Liver (tissue), 9 donors: ENCODE measurements around the gene SYTL3. TPM values are rescaled to one million over a fixed set of nuclear protein-coding genes. Genes with fewer than 3 reads are reported as not detected.

Source experiments
- DNase-seq: peaks from one replicate; pipeline ENCODE4 v3.0.0-alpha.2; 2017; ENCODE audit warnings: low spot score
- H3K27ac ChIP-seq, 2 donors: one replicate each; pipeline ENCODE4 v1.7.0; 2013; ENCODE audit warnings: inconsistent platforms in 2 of 2, low read length in 2 of 2, control low read depth in 1 of 2, low read depth in 1 of 2, mild to moderate bottlenecking in 1 of 2
- H3K27me3 ChIP-seq, 4 donors: one replicate each; pipeline versions ENCODE4 v1.6.1 to v1.7.0; 2013; ENCODE audit warnings: low read length in 3 of 4, inconsistent platforms in 1 of 4, mild to moderate bottlenecking in 1 of 4, moderate library complexity in 1 of 4; ENCODE audit not compliant: control insufficient read depth in 4 of 4, insufficient read depth in 4 of 4
- H3K36me3 ChIP-seq, 4 donors: one replicate each; pipeline versions ENCODE4 v1.6.1 to v1.7.0; 2013; ENCODE audit warnings: low read length in 3 of 4, mild to moderate bottlenecking in 3 of 4, low read depth in 1 of 4, moderate library complexity in 1 of 4; ENCODE audit not compliant: control insufficient read depth in 4 of 4, insufficient read depth in 3 of 4
- H3K4me1 ChIP-seq, 4 donors: one replicate each; pipeline versions ENCODE4 v1.6.1 to v1.7.0; 2013; ENCODE audit warnings: low read length in 3 of 4, mild to moderate bottlenecking in 3 of 4, moderate library complexity in 1 of 4; ENCODE audit not compliant: control insufficient read depth in 4 of 4, insufficient read depth in 4 of 4
- H3K4me3 ChIP-seq, 3 donors: one replicate each; pipeline versions ENCODE4 v1.6.1 to v1.7.0; 2013; ENCODE audit warnings: low read length in 3 of 3, control low read depth in 1 of 3, low read depth in 1 of 3, mild to moderate bottlenecking in 1 of 3
- H3K9ac ChIP-seq, 2 donors: one replicate each; pipeline ENCODE4 v1.7.0; 2013; ENCODE audit warnings: low read length in 2 of 2, mild to moderate bottlenecking in 2 of 2, moderate library complexity in 2 of 2, control low read depth in 1 of 2, low read depth in 1 of 2
- H3K9me3 ChIP-seq, 4 donors: one replicate each; pipeline versions ENCODE4 v1.6.1 to v1.7.0; 2013; ENCODE audit warnings: low read length in 3 of 4; ENCODE audit not compliant: control insufficient read depth in 4 of 4
- FOXA1 ChIP-seq: IDR thresholded peaks from 2 replicates; pipeline ENCODE4 v1.6.1; 2016; ENCODE audit warnings: antibody characterized with exemption
- FOXA2 ChIP-seq: IDR thresholded peaks from 2 replicates; pipeline ENCODE4 v1.6.1; 2016; ENCODE audit warnings: antibody characterized with exemption
- GABPA ChIP-seq, 2 donors: IDR thresholded peaks in 1 of 2; conservative IDR thresholded peaks in 1 of 2; 2 replicates each; pipeline ENCODE4 v1.6.1; 2016; ENCODE audit warnings: antibody characterized with exemption in 2 of 2, mild to moderate bottlenecking in 1 of 2, moderate library complexity in 1 of 2
- HNF4A ChIP-seq, 2 donors: conservative IDR thresholded peaks; 2 replicates each; pipeline ENCODE4 v1.6.1; 2016; ENCODE audit warnings: antibody characterized with exemption in 2 of 2, mild to moderate bottlenecking in 2 of 2
- HNF4G ChIP-seq: IDR thresholded peaks from 2 replicates; pipeline ENCODE4 v1.6.1; 2016; ENCODE audit warnings: antibody characterized with exemption
- MAX ChIP-seq: IDR thresholded peaks from 2 replicates; pipeline ENCODE4 v1.6.1; 2016; ENCODE audit warnings: antibody characterized with exemption
- NR2F2 ChIP-seq: IDR thresholded peaks from 2 replicates; pipeline ENCODE4 v1.6.1; 2016; ENCODE audit warnings: antibody characterized with exemption
- RAD21 ChIP-seq, 2 donors: IDR thresholded peaks; 2 replicates each; pipeline ENCODE4 v1.6.1; 2016; ENCODE audit warnings: antibody characterized with exemption in 2 of 2, mild to moderate bottlenecking in 2 of 2
- RXRA ChIP-seq, 2 donors: IDR thresholded peaks; 2 replicates each; pipeline ENCODE4 v1.6.1; 2017 to 2018; ENCODE audit warnings: antibody characterized with exemption in 2 of 2, mild to moderate bottlenecking in 1 of 2
- SP1 ChIP-seq: IDR thresholded peaks from 2 replicates; pipeline ENCODE4 v1.6.1; 2018; ENCODE audit warnings: antibody characterized with exemption, mild to moderate bottlenecking
- YY1 ChIP-seq: IDR thresholded peaks from 2 replicates; pipeline ENCODE4 v1.6.1; 2016; ENCODE audit warnings: antibody characterized with exemption, mild to moderate bottlenecking
- WGBS: extraction: QIAGEN DNeasy Blood & Tissue Kit; methylation state at CpG from one replicate; pipeline ENCODE4 v1.1.7; 2013; 5-methylcytosine and 5-hydroxymethylcytosine counted together
- polyA plus RNA-seq, 2 donors: library from polyadenylated mRNA; stranded (reverse) in 1 of 2; unstranded in 1 of 2; fragments of 200-250 nt in 1 of 2; fragments of >200 nt in 1 of 2; fragmentation: Nextera tagmentation in 1 of 2; extraction: Ambion mirVana in 1 of 2; gene quantifications; one replicate each; pipeline versions ENCODE4 v1.2.1 to v1.2.3, GENCODE V29; 2013 to 2015
- total RNA-seq, 2 donors: library from RNA; depleted of rRNA; stranded (reverse); fragments of >200 nt; gene quantifications; one replicate each; pipeline ENCODE4 v1.2.3, GENCODE V29; 2014
- TF ChIP-seq, protein P1 (sequence below): fragments of 150-350 bp; IDR thresholded peaks from 2 replicates; pipeline ENCODE4 v1.5.1; 2017; ENCODE audit warnings: improper control_type of control experiment, low read depth, low read length; ENCODE audit not compliant: missing input control
- TF ChIP-seq, protein P2 (sequence below): IDR thresholded peaks from 2 replicates; pipeline ENCODE4 v1.6.1; 2016; ENCODE audit warnings: antibody characterized with exemption, mild to moderate bottlenecking
- TF ChIP-seq, protein P3 (sequence below): IDR thresholded peaks from 2 replicates; pipeline ENCODE4 v1.6.1; 2016; ENCODE audit warnings: antibody characterized with exemption
- donor health status: healthy.
- donor health status: healthy.
- donor health status: healthy.
- donor health status: healthy.
- donor health status: healthy.

SYTL3 gene
- total and polyA plus RNA-seq, 4 donors: 0.28 to 1.7 (median 0.51) TPM

GRCh38 chr6:158628542-158628941, 21.3 kb upstream of the SYTL3 start:
- no peak overlapping the region for H3K4me3 ChIP-seq
- H3K27me3 ChIP-seq: no peaks in the 10 kb centered on the region
- H3K27ac ChIP-seq: no peak overlapping the region
- DNase-seq: peak; percentile 21
- no peaks in the 10 kb centered on the region for H3K9me3 ChIP-seq
- no peak for TF ChIP-seq HNF4G
- 94% methylated on average over 17 of the region's 17 CpGs for WGBS
- H3K36me3 ChIP-seq: peaks cover 5 to 18% (median 10%) of the 10 kb centered on the region in 4 donors
- H3K9ac ChIP-seq: no peak overlapping the region
- peaks cover 0 to 18% (median 5%) of the 10 kb centered on the region in 4 donors for H3K4me1 ChIP-seq

- H3K9ac ChIP-seq: no peak overlapping the region
- no peaks in the 10 kb centered on the region for H3K9me3 ChIP-seq
- H3K27me3 ChIP-seq: no peaks in the 10 kb centered on the region
- peak; percentile 56 for DNase-seq
- peaks cover 5 to 25% (median 10%) of the 10 kb centered on the region in 4 donors for H3K36me3 ChIP-seq
- TF ChIP-seq, protein P1, sequence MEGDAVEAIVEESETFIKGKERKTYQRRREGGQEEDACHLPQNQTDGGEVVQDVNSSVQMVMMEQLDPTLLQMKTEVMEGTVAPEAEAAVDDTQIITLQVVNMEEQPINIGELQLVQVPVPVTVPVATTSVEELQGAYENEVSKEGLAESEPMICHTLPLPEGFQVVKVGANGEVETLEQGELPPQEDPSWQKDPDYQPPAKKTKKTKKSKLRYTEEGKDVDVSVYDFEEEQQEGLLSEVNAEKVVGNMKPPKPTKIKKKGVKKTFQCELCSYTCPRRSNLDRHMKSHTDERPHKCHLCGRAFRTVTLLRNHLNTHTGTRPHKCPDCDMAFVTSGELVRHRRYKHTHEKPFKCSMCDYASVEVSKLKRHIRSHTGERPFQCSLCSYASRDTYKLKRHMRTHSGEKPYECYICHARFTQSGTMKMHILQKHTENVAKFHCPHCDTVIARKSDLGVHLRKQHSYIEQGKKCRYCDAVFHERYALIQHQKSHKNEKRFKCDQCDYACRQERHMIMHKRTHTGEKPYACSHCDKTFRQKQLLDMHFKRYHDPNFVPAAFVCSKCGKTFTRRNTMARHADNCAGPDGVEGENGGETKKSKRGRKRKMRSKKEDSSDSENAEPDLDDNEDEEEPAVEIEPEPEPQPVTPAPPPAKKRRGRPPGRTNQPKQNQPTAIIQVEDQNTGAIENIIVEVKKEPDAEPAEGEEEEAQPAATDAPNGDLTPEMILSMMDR: peak; percentile 32
- TF ChIP-seq GABPA (IDR thresholded peaks at IDR 0.05 in 1 of 2, conservative IDR thresholded peaks at IDR 0.05 in 1 of 2) (no peak), NR2F2 (peak; percentile 68), RXRA (IDR thresholded peaks at IDR 0.05) (peak in 1 of 2 donors; percentile 74), FOXA1 (no peak), RAD21 (IDR thresholded peaks at IDR 0.05) (peak in 1 of 2 donors; percentile 75), HNF4G (peak; percentile 28), HNF4A (conservative IDR thresholded peaks at IDR 0.05) (peak; percentile 36 to 79), SP1 (peak; percentile 56)
- WGBS: 74% methylated on average over 20 of the region's 20 CpGs
- H3K27ac ChIP-seq: no peak overlapping the region
- peaks cover 0 to 18% (median 5%) of the 10 kb centered on the region in 4 donors for H3K4me1 ChIP-seq
- no peak overlapping the region for H3K4me3 ChIP-seq
Observed at GRCh38 chr6:158629367-158630221, 20.3 kb upstream of the SYTL3 start.

DNA sequence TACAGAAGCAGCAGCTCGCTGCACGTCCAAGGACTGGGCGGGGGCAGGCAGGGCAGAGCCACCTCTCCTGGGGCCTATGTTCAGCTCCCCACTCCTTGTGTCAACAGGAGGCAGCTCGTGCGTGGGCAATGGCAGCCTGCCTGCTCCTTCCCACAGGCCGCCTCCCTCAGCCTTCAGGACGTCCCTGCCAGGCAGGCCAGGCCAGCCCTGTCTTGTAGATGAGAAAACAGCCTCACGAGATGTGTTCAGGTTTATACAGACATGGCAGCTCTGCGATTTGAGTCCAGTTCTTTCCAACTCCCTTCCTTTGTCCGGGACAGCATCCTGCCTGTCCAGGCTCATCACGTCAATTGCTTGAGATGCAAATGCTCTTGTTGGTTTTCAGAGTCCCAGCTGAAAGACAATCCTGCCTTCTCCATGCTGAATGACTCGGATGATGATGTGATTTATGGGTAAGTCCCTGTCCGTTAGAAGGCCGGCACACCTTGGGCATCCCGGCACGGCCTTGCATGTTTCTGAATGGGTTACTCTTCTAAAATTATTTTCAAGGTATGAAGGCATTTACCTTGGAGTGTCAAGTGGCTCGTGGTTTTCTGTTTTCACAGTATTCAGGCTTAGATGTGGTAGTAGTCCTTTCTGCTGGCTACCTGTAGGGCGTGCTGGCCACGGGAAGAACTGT, 18.8 kb upstream of the SYTL3 start:
- Histone ChIP-seq H3K27me3 (no peaks in the 10 kb centered on the region), H3K27ac (peak overlapping the region; percentile 44 to 72), H3K4me3 (no peak overlapping the region), H3K9me3 (no peaks in the 10 kb centered on the region), H3K36me3 (peaks cover 4 to 24% (median 10%) of the 10 kb centered on the region in 4 donors), H3K9ac (no peak overlapping the region), H3K4me1 (peaks cover 0 to 18% (median 5%) of the 10 kb centered on the region in 4 donors)
- no peak for TF ChIP-seq SP1
- TF ChIP-seq, protein P1: no peak
- TF ChIP-seq, protein P2, sequence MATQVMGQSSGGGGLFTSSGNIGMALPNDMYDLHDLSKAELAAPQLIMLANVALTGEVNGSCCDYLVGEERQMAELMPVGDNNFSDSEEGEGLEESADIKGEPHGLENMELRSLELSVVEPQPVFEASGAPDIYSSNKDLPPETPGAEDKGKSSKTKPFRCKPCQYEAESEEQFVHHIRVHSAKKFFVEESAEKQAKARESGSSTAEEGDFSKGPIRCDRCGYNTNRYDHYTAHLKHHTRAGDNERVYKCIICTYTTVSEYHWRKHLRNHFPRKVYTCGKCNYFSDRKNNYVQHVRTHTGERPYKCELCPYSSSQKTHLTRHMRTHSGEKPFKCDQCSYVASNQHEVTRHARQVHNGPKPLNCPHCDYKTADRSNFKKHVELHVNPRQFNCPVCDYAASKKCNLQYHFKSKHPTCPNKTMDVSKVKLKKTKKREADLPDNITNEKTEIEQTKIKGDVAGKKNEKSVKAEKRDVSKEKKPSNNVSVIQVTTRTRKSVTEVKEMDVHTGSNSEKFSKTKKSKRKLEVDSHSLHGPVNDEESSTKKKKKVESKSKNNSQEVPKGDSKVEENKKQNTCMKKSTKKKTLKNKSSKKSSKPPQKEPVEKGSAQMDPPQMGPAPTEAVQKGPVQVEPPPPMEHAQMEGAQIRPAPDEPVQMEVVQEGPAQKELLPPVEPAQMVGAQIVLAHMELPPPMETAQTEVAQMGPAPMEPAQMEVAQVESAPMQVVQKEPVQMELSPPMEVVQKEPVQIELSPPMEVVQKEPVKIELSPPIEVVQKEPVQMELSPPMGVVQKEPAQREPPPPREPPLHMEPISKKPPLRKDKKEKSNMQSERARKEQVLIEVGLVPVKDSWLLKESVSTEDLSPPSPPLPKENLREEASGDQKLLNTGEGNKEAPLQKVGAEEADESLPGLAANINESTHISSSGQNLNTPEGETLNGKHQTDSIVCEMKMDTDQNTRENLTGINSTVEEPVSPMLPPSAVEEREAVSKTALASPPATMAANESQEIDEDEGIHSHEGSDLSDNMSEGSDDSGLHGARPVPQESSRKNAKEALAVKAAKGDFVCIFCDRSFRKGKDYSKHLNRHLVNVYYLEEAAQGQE: no peak
- no peak for TF ChIP-seq FOXA2
- no peak for TF ChIP-seq GABPA (IDR thresholded peaks at IDR 0.05 in 1 of 2, conservative IDR thresholded peaks at IDR 0.05 in 1 of 2)
- TF ChIP-seq MAX: no peak
- TF ChIP-seq RXRA (IDR thresholded peaks at IDR 0.05): no peak
- no peak for TF ChIP-seq RAD21 (IDR thresholded peaks at IDR 0.05)
- TF ChIP-seq, protein P3, sequence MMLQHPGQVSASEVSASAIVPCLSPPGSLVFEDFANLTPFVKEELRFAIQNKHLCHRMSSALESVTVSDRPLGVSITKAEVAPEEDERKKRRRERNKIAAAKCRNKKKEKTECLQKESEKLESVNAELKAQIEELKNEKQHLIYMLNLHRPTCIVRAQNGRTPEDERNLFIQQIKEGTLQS: no peak
- no peak for TF ChIP-seq NR2F2
- no peak for TF ChIP-seq YY1
- TF ChIP-seq FOXA1: no peak
- TF ChIP-seq HNF4G: no peak
- peak; percentile 32 for DNase-seq
- WGBS: 76% methylated on average over 19 of the region's 19 CpGs
